ENCODE results near the gene HLA-G. TPM values are rescaled to one million over a fixed set of nuclear protein-coding genes. Genes with fewer than 3 reads are reported as not detected.
"Not testable (repeated sequence)": the region's sequence is repeated elsewhere in the genome, so short reads cannot be mapped to it uniquely, and the experiment has no call there.

HLA-G gene
- polyA plus RNA-seq, 1 of the 3 experiments (the other 2 are of a cell fraction): not detected

- H3K9ac ChIP-seq; H3K27ac ChIP-seq (ENCODE audit: low read depth in 2 of 2, low read length in 1 of 2); H3K4me3 ChIP-seq (ENCODE audit: low read depth in 2 of 2, low read length in 1 of 2); H3K4me2 ChIP-seq; H3K36me3 ChIP-seq (replicated peaks in 1 of 2; ENCODE audit: control insufficient read depth in 1 of 2, insufficient read depth in 2 of 2, low read length in 1 of 2); H3K27me3 ChIP-seq (ENCODE audit: insufficient read depth); H3K9me3 ChIP-seq; CTCF ChIA-PET; H3K4me1 ChIP-seq (ENCODE audit: control insufficient read depth in 1 of 2, insufficient read depth in 2 of 2, low read depth in 1 of 2, low read length in 1 of 2); DNase-seq; H3K9me2 ChIP-seq; H2AFZ ChIP-seq (ENCODE audit: low read depth); H4K20me1 ChIP-seq (ENCODE audit: insufficient read depth); POLR2A ChIA-PET; H3K79me2 ChIP-seq (ENCODE audit: insufficient read depth); H3F3A ChIP-seq (replicated peaks; ENCODE audit: insufficient read depth): not testable (repeated sequence)
- 31% methylated on average over 4 of the region's 6 CpGs for WGBS (ENCODE audit: low lambda C conversion rate)
Measured at GRCh38 chr6:29875734-29876133, 48.1 kb downstream of the HLA-G start.

Small RNA genes lying within 50 kb of the gene (small RNA-seq; reads per million reads assigned to genes)
- gene MICG: 0 reads per million in 7 experiments

Other genes starting within 250 kb of the HLA-G start
- gene OR2H2, start 242.7 kb upstream of the HLA-G start, polyA plus RNA-seq (2012; rRNA removed): not detected in 2 replicates
- 26.8 and 33.8 TPM in 2 replicates for gene GABBR1, start 194.6 kb upstream of the HLA-G start, polyA plus RNA-seq (2012; rRNA removed)
- not detected in 2 replicates for gene MOG, start 170.7 kb upstream of the HLA-G start, polyA plus RNA-seq (2012; rRNA removed)
- gene ZFP57, start 146.7 kb upstream of the HLA-G start, polyA plus RNA-seq (2012; rRNA removed): not detected in 2 replicates
- 0.28 and 0.31 TPM in 2 replicates for gene HLA-F, start 104.4 kb upstream of the HLA-G start, polyA plus RNA-seq (2012; rRNA removed)
- gene HLA-A, start 114.7 kb downstream of the HLA-G start, polyA plus RNA-seq (2012; rRNA removed): 250 and 312 TPM in 2 replicates
- 30.0 and 40.6 TPM in 2 replicates for gene POLR1H, start 233.4 kb downstream of the HLA-G start, polyA plus RNA-seq (2012; rRNA removed)
- 46.8 and 52.8 TPM in 2 replicates for gene PPP1R11, start 239.4 kb downstream of the HLA-G start, polyA plus RNA-seq (2012; rRNA removed)
- gene RNF39, start 247.9 kb downstream of the HLA-G start, polyA plus RNA-seq (2012; rRNA removed): not detected in 2 replicates

All from SK-N-SH (cell line).